Measurements from ENCODE around the gene HNRNPH3. TPM values are rescaled to one million over a fixed set of nuclear protein-coding genes. Genes with fewer than 3 reads are reported as not detected.

The HNRNPH3 gene
- total RNA-seq, 1 experiment from 2014 or later: 244 TPM

DNA sequence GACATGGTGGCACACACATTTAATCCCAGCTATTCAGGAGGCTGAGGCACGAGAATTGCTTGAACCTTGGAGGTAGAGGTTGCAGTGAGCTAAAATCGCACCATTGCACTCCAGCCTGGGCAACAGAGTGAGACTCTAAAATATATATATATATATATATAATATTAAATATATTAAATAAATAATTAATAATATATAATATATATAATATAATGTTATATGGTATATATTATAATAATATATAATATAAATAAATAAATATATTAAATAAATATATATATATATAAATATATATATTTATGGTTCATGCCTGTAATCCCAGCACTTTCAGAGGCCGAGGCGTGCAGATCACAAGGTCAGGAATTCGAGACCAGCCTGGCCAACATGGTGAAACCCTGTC is 34.7 kb downstream of the HNRNPH3 start:
- H2BK120ac ChIP-seq (ENCODE audit: low read depth, low read length, poor library complexity, severe bottlenecking): no peak overlapping the region
- no peak overlapping the region for H4K8ac ChIP-seq (replicated peaks; ENCODE audit: insufficient read length, low read depth, low read length)
- no peak overlapping the region for H3K4me2 ChIP-seq (ENCODE audit: insufficient read depth, insufficient read length, low read length)
- H3K4me1 ChIP-seq (ENCODE audit: insufficient read depth, low read length): no peaks in the 10 kb centered on the region
- no peak overlapping the region for H2BK15ac ChIP-seq (ENCODE audit: low read depth, low read length)
- no peak overlapping the region for H3K4ac ChIP-seq (ENCODE audit: low read depth, low read length)
- H3K23ac ChIP-seq (ENCODE audit: insufficient read length, low read depth, low read length): no peak overlapping the region
- DNase-seq: no peak
- Mint-ChIP-seq H3K27ac (no peak overlapping the region), H3K27me3 (ENCODE audit: low read depth) (no peaks in the 10 kb centered on the region), H3K4me1 (no peaks in the 10 kb centered on the region), H3K4me3 (no peak overlapping the region), H3K36me3 (ENCODE audit: insufficient read depth in 1 of 3, low read depth in 3 of 3) (peaks cover 10 to 45% (median 35%) of the 10 kb centered on the region in 3 experiments), H3K9me3 (peaks cover 4 to 8% of the 10 kb centered on the region in 2 experiments; a peak in 4 of 5 replicates)
- no peak overlapping the region for H3K27ac ChIP-seq (ENCODE audit: insufficient read length, low read depth, low read length)
- H3K79me1 ChIP-seq (ENCODE audit: insufficient read depth, low read depth, low read length, poor library complexity, severe bottlenecking): no peaks in the 10 kb centered on the region
- H2BK20ac ChIP-seq (ENCODE audit: low read depth, low read length, poor library complexity, severe bottlenecking): no peak overlapping the region
- H4K20me1 ChIP-seq (ENCODE audit: control insufficient read depth, insufficient read depth, insufficient read length): no peaks in the 10 kb centered on the region
- no peak overlapping the region for H4K91ac ChIP-seq (ENCODE audit: insufficient read length, low read depth, low read length)
- no peak overlapping the region for H2AFZ ChIP-seq (ENCODE audit: low read length)
- H2BK12ac ChIP-seq (ENCODE audit: insufficient read length, low read depth, low read length): no peak overlapping the region
- TF ChIP-seq, protein P1, sequence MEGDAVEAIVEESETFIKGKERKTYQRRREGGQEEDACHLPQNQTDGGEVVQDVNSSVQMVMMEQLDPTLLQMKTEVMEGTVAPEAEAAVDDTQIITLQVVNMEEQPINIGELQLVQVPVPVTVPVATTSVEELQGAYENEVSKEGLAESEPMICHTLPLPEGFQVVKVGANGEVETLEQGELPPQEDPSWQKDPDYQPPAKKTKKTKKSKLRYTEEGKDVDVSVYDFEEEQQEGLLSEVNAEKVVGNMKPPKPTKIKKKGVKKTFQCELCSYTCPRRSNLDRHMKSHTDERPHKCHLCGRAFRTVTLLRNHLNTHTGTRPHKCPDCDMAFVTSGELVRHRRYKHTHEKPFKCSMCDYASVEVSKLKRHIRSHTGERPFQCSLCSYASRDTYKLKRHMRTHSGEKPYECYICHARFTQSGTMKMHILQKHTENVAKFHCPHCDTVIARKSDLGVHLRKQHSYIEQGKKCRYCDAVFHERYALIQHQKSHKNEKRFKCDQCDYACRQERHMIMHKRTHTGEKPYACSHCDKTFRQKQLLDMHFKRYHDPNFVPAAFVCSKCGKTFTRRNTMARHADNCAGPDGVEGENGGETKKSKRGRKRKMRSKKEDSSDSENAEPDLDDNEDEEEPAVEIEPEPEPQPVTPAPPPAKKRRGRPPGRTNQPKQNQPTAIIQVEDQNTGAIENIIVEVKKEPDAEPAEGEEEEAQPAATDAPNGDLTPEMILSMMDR (conservative IDR thresholded peaks at IDR 0.05): no peak
- H3K14ac ChIP-seq (ENCODE audit: insufficient read depth, low read length): no peak overlapping the region
- H3K27me3 ChIP-seq (ENCODE audit: insufficient read depth, low read length): no peaks in the 10 kb centered on the region
- H3T11ph ChIP-seq (ENCODE audit: low read length): no peak overlapping the region
- H2BK5ac ChIP-seq (ENCODE audit: insufficient read length, low read length): no peak overlapping the region
- no peak overlapping the region for H4K5ac ChIP-seq (ENCODE audit: insufficient read length, low read depth, low read length)
- no peaks in the 10 kb centered on the region for H3K9me3 ChIP-seq (ENCODE audit: control insufficient read depth, low read depth, low read length)
- no peaks in the 10 kb centered on the region for H3K23me2 ChIP-seq (ENCODE audit: insufficient read length, low read depth, low read length, poor library complexity, severe bottlenecking)
- no peaks in the 10 kb centered on the region for H3K79me2 ChIP-seq (ENCODE audit: insufficient read depth, low read length)
- H3K18ac ChIP-seq (ENCODE audit: insufficient read length, low read depth, low read length): no peak overlapping the region
- H3K56ac ChIP-seq (ENCODE audit: insufficient read length, low read depth, low read length): no peak overlapping the region
- no peak overlapping the region for H2AK5ac ChIP-seq (ENCODE audit: insufficient read length, low read length)
- WGBS (ENCODE audit: extremely low coverage, insufficient read length, low lambda C conversion rate): no CpG with 5 or more reads among the region's 5 CpGs
- no peak overlapping the region for H3K9ac ChIP-seq (ENCODE audit: extremely low read depth, insufficient read length, low read length)

All from H9 (cell line).